Esophagus muscularis mucosa (tissue), 3 donors: ENCODE results near the gene OTOP1.

Source experiments
- CTCF ChIP-seq, 3 experiments: fragments of 200-600 bp in 2 of 3; fragments of 450-650 bp in 1 of 3; sonication (generic) in 2 of 3; IDR thresholded peaks; one replicate each; pipeline ENCODE4 v1.5.1; 2017 to 2019; ENCODE audit warnings: antibody characterized with exemption in 3 of 3, mild to moderate bottlenecking in 2 of 3, moderate library complexity in 1 of 3
- POLR2A ChIP-seq: fragments of 450-650 bp; IDR thresholded peaks from one replicate; pipeline ENCODE4 v1.6.1; 2017; ENCODE audit warnings: antibody characterized with exemption, moderate library complexity, mild to moderate bottlenecking, low read depth

GRCh38 chr4:4269856-4270255 is 43.1 kb upstream of the OTOP1 start:
- no peak for TF ChIP-seq POLR2A
- TF ChIP-seq CTCF (IDR thresholded peaks at IDR 0.05), result no peak
